ENCODE results near the gene DCTN3.

The DCTN3 gene

DNA sequence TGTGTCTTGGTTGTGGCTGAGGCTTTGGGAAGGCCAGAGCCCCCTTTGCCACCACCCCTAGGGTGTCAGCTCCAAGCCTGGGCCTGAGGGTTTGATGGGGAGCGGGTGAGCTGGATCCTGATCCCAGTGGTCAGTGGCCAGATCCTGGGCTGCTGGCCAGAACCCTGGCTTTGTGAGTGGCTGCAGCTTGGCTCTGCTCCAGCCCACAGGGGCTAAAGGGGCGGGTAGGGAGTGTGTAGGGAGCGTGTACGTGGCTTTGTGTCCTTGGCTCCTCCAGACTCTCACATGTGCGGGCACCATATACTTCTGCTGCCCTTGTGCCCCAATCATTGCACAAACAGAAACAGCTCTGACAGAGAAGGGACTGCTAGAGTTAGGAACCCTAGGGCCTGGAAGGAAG is 30.5 kb upstream of the DCTN3 start:
- no peak overlapping the region for H3K4me3 ChIP-seq (ENCODE audit: low read depth, low read length)
- H3K27me3 ChIP-seq (replicated peaks) = no peaks in the 10 kb centered on the region
- no peak for TF ChIP-seq CTCF (IDR thresholded peaks at IDR 0.05; ENCODE audit: low read depth, low read length, missing control alignments)
- peaks cover 10% of the 10 kb centered on the region for H3K36me3 ChIP-seq (replicated peaks)
- no peak overlapping the region for H3K27ac ChIP-seq
- no peak for DNase-seq
- in situ Hi-C loops (cut with HindIII; ENCODE audit: low pct_ligation_motif_present, low sequenced_read_pairs) = no loop called here

GRCh38 chr9:34648673-34649072 is 28.4 kb upstream of the DCTN3 start:
- Histone ChIP-seq H3K27me3 (replicated peaks) (no peaks in the 10 kb centered on the region), H3K4me3 (ENCODE audit: low read depth, low read length) (no peak overlapping the region), H3K36me3 (replicated peaks) (peaks cover 10% of the 10 kb centered on the region), H3K27ac (no peak overlapping the region)
- TF ChIP-seq CTCF (IDR thresholded peaks at IDR 0.05; ENCODE audit: low read depth, low read length, missing control alignments) = no peak
- DNase-seq = no peak
- in situ Hi-C loops (cut with HindIII; ENCODE audit: low pct_ligation_motif_present, low sequenced_read_pairs) = no loop called here

DNA sequence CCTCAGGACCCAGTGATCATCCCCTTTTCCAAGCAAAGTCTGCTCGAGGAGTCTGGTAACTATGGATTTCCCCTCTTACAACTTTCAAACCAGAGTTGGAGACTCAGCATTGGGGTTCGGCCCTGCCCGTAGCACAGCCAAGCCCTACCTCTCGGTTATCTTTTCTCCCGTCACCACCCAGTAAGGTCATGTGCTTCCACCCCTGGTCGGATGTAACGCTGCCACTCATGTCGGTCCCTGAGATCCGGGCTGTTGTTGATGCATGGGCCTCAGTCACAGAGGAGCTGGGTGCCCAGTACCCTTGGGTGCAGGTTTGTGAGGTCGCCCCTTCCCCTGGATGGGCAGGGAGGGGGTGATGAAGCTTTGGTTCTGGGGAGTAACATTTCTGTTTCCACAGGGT is 27.4 kb upstream of the DCTN3 start:
- Histone ChIP-seq H3K27ac (no peak overlapping the region), H3K27me3 (replicated peaks) (no peaks in the 10 kb centered on the region), H3K4me3 (ENCODE audit: low read depth, low read length) (peak overlapping the region; percentile 67), H3K36me3 (replicated peaks) (peaks cover 10% of the 10 kb centered on the region)
- in situ Hi-C loops (cut with HindIII; ENCODE audit: low pct_ligation_motif_present, low sequenced_read_pairs) = no loop called here
- no peak for DNase-seq
- no peak for TF ChIP-seq CTCF (IDR thresholded peaks at IDR 0.05; ENCODE audit: low read depth, low read length, missing control alignments)

GRCh38 chr9:34647084-34647403 is 26.7 kb upstream of the DCTN3 start:
- in situ Hi-C loops (cut with HindIII; ENCODE audit: low pct_ligation_motif_present, low sequenced_read_pairs) = no loop called here

DNA sequence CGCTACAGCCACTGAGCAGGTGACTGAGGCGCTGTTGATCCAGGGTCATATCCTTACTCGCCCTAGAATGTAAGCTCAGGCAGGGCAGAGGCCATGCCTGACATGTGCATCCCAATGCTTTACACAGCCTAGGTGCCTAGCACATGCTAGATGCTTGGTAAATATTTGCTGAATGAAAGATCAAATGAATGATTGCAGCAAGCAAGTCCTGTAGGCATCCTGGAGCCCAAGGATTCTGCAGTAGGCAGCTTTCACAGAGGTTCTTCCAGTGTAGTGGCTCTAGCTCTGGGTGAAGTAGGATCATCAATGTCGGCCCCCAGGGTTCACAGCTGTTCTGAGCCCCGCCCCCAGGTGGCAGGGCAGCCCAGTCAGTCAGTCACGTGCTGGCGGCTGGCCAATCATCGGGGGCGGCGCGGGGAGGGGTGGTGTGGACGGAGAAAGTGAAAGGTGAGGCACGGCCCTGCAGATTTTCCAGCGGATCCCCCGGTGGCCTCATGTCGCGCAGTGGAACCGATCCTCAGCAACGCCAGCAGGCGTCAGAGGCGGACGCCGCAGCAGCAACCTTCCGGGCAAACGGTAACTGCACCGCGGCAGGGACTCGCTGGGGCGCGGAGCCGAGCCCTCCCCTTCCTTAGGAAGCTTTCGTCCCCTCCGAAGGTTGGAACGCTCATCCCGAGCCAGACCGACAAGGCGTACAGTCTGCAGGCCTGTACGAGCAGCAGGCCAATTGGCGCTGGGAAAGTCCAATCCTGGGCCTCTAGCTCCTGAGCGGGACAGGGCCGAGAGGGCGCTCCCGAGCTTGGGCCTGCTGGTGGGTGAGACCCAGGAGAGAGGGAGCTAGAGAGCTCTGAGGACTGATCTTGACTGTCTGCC is 26.2 kb upstream of the DCTN3 start, which contains the start of gene GALT:
GALT (plus strand) TSS at position 465 of the 873 bp plus-strand sequence; CDS start at position 495, 30 bp downstream.
- peak; percentile 68 for TF ChIP-seq CTCF (IDR thresholded peaks at IDR 0.05; ENCODE audit: low read depth, low read length, missing control alignments)
- in situ Hi-C loops (cut with HindIII; ENCODE audit: low pct_ligation_motif_present, low sequenced_read_pairs) = no loop called here
- Histone ChIP-seq H3K27ac (peak within 1 kb of the TSS; percentile 43), H3K36me3 (replicated peaks) (peaks cover 10% of the 10 kb centered on the region), H3K27me3 (replicated peaks) (no peaks in the 10 kb centered on the region), H3K4me3 (ENCODE audit: low read depth, low read length) (peak within 1 kb of the TSS; percentile 67)
- DNase-seq = peak; percentile 76

More at GRCh38 chr9:34647084-34647403, 26.7 kb upstream of the DCTN3 start:
- Histone ChIP-seq H3K4me3 (ENCODE audit: low read depth, low read length) (peak overlapping the region; percentile 67), H3K27me3 (replicated peaks) (no peaks in the 10 kb centered on the region), H3K27ac (no peak overlapping the region), H3K36me3 (replicated peaks) (peaks cover 10% of the 10 kb centered on the region)
- DNase-seq = no peak
- no peak for TF ChIP-seq CTCF (IDR thresholded peaks at IDR 0.05; ENCODE audit: low read depth, low read length, missing control alignments)
